Thoracic aorta (tissue), 2 donors: ENCODE data around the gene ARHGAP24. TPM values are rescaled to one million over a fixed set of nuclear protein-coding genes. Genes with fewer than 3 reads are reported as not detected.

Source experiments
- ATAC-seq: fragments of 150-250 bp; one replicate; pipeline ENCODE4 v1.8.0; 2017; ENCODE audit warnings: low read depth; ENCODE audit not compliant: insufficient number of reproducible peaks, low FRiP score
- DNase-seq: peaks from one replicate; pipeline ENCODE4 v3.0.0-alpha.2; 2020; ENCODE audit warnings: low spot score
- H3K27ac ChIP-seq, 2 donors: fragments of 200-600 bp; sonication (generic); 1 replicate in 1 of 2; 2 replicates in 1 of 2; pipeline ENCODE4 v1.5.1; 2016; ENCODE audit warnings: mild to moderate bottlenecking in 2 of 2, moderate library complexity in 2 of 2
- H3K27me3 ChIP-seq: fragments of 200-600 bp; sonication (generic); replicated peaks from 2 replicates; pipeline ENCODE4 v1.6.0; 2016; ENCODE audit warnings: mild to moderate bottlenecking; ENCODE audit not compliant: insufficient read depth
- H3K36me3 ChIP-seq: fragments of 200-600 bp; sonication (generic); one replicate; pipeline ENCODE4 v1.5.1; 2016
- H3K4me1 ChIP-seq, 2 donors: fragments of 200-600 bp; sonication (generic); 1 replicate in 1 of 2; 2 replicates in 1 of 2; pipeline versions ENCODE4 v1.5.1 to v1.6.0; 2016; ENCODE audit warnings: low read depth in 2 of 2, mild to moderate bottlenecking in 1 of 2; ENCODE audit not compliant: control insufficient read depth in 1 of 2
- H3K4me3 ChIP-seq: fragments of 200-600 bp; sonication (generic); 2 replicates; pipeline ENCODE4 v1.5.1; 2016; ENCODE audit warnings: mild to moderate bottlenecking
- H3K9me3 ChIP-seq: fragments of 200-600 bp; sonication (generic); 2 replicates; pipeline ENCODE4 v1.5.1; 2016
- total RNA-seq, 2 donors: library from RNA; depleted of rRNA; stranded (reverse); fragments of >200 nt; gene quantifications; one replicate each; pipeline versions ENCODE4 v1.1.0 to v1.2.3, GENCODE V29; 2016
- TF ChIP-seq, protein P1 (sequence below): fragments of 200-600 bp; sonication (generic); IDR thresholded peaks from one replicate; pipeline ENCODE4 v1.5.1; 2019; ENCODE audit warnings: antibody characterized with exemption

Gene ARHGAP24
- total RNA-seq, 2 donors from 2014 or later, result 30.1 to 43.6 TPM

DNA sequence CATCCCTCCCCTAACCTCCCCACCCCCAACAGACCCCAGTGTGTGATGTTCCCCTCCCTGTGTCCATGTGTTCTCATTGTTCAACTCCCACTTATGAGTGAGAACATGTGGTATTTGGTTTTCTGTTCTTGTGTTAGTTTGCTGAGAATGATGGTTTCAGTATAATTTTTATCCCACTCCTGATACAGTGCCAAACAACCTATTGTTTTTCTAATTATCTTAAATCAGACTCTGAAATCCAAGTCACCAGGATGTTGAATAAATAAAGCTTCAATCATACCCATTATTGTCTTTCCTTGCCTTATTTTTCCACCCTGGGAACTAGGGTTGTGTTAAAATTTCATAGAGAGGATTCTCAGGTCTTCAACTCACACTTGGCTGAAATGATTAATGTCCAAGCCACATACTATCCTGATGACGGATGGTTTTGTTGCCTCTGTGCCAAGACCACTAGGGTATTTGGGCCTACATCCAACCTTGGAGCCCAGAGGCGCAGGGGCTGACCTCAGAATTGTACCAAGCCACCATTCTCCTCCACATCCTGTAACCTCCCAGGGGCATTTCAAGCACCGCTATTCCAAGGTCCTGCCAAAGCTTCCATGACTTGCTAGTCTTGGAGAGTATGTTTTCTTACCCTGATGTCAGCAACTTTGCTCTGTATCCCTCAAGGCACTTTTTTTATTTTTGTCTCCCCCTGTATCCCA lies 332.4 kb downstream of the ARHGAP24 start:
- H3K36me3 ChIP-seq, result no peaks in the 10 kb centered on the region
- no peaks in the 10 kb centered on the region for H3K9me3 ChIP-seq
- peaks cover 11 to 25% of the 10 kb centered on the region in 2 donors for H3K4me1 ChIP-seq
- TF ChIP-seq, protein P1, sequence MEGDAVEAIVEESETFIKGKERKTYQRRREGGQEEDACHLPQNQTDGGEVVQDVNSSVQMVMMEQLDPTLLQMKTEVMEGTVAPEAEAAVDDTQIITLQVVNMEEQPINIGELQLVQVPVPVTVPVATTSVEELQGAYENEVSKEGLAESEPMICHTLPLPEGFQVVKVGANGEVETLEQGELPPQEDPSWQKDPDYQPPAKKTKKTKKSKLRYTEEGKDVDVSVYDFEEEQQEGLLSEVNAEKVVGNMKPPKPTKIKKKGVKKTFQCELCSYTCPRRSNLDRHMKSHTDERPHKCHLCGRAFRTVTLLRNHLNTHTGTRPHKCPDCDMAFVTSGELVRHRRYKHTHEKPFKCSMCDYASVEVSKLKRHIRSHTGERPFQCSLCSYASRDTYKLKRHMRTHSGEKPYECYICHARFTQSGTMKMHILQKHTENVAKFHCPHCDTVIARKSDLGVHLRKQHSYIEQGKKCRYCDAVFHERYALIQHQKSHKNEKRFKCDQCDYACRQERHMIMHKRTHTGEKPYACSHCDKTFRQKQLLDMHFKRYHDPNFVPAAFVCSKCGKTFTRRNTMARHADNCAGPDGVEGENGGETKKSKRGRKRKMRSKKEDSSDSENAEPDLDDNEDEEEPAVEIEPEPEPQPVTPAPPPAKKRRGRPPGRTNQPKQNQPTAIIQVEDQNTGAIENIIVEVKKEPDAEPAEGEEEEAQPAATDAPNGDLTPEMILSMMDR, result no peak
- peak; percentile 15 for DNase-seq
- ATAC-seq, result peak; percentile 96
- peak overlapping the region in 1 of 2 donors; percentile 38 for H3K27ac ChIP-seq
- H3K27me3 ChIP-seq, result no peaks in the 10 kb centered on the region
- no peak overlapping the region for H3K4me3 ChIP-seq

DNA sequence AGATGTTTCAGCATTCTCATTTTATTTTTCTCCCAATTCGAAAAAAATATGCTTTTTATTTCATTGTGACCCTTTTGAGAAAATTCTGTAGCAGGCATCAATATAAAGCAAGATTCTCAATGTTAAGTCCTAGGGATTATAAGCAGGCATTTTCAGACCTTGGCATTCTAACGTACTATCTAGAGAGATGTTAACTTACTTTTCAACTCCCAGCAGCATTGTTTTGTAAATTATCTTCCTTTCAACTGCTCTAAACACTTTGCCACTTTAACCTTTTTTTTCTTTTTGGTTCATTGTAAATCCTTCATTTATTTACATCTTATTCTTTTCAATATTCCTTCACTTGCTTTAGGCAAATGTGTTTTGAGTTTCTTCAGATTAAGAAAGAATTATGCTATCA lies 333.2 kb downstream of the ARHGAP24 start:
- Histone ChIP-seq H3K27me3 (no peaks in the 10 kb centered on the region), H3K9me3 (no peaks in the 10 kb centered on the region), H3K27ac (peak overlapping the region in 1 of 2 donors; percentile 38), H3K4me1 (peaks cover 11 to 25% of the 10 kb centered on the region in 2 donors), H3K36me3 (no peaks in the 10 kb centered on the region), H3K4me3 (no peak overlapping the region)
- TF ChIP-seq, protein P1, result no peak
- no peak for DNase-seq
- ATAC-seq, result no peak

DNA sequence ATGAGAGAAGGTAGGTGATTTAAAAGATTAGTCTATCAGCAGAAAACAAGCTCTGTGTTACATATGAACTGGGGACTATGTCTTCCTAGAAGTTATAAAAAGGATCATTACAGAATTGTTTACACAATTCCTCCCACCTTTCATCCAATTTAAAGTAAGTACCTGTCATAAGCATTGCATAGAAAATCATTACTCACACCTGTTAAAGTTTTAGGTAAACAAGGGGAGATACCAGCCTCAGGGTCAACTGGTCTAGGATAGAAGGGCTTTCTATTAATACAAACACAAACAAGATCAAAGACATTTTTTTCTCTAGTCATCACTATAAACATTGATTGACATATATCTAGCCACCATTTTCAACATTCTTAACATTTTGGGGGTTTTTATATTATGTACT lies 333.9 kb downstream of the ARHGAP24 start:
- no peak overlapping the region for H3K27ac ChIP-seq
- peaks cover 11 to 25% of the 10 kb centered on the region in 2 donors for H3K4me1 ChIP-seq

DNA sequence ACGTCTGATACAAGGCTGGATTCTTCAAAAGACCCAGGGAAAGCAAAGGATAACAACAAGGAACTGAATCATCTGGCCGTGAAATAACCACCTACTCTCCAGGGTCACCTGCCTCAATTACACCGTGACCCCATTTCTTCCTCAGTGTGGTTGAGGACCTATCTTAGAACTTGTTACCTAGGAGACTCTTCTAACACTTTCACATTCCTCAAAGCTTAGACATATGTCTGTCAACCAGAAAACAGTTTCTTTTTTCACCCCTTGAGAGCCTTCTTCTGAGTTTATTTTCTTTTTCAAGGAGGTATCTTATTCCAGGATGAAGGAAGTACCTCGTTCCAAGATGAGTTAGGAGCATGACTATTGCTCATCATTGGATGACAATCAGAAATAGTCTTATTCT lies 337.8 kb downstream of the ARHGAP24 start:
- Histone ChIP-seq H3K27ac (no peak overlapping the region), H3K4me3 (no peak overlapping the region), H3K4me1 (peaks cover 10 to 12% of the 10 kb centered on the region in 2 donors), H3K9me3 (no peaks in the 10 kb centered on the region), H3K36me3 (no peaks in the 10 kb centered on the region), H3K27me3 (no peaks in the 10 kb centered on the region)
- TF ChIP-seq, protein P1, result no peak
- no peak for ATAC-seq
- no peak for DNase-seq

More for the DNA sequence above, 333.9 kb downstream of the ARHGAP24 start:
- no peak overlapping the region for H3K4me3 ChIP-seq
- DNase-seq (no peak), ATAC-seq (no peak)
- no peaks in the 10 kb centered on the region for H3K36me3 ChIP-seq
- no peaks in the 10 kb centered on the region for H3K9me3 ChIP-seq
- TF ChIP-seq, protein P1, result no peak
- no peaks in the 10 kb centered on the region for H3K27me3 ChIP-seq

DNA sequence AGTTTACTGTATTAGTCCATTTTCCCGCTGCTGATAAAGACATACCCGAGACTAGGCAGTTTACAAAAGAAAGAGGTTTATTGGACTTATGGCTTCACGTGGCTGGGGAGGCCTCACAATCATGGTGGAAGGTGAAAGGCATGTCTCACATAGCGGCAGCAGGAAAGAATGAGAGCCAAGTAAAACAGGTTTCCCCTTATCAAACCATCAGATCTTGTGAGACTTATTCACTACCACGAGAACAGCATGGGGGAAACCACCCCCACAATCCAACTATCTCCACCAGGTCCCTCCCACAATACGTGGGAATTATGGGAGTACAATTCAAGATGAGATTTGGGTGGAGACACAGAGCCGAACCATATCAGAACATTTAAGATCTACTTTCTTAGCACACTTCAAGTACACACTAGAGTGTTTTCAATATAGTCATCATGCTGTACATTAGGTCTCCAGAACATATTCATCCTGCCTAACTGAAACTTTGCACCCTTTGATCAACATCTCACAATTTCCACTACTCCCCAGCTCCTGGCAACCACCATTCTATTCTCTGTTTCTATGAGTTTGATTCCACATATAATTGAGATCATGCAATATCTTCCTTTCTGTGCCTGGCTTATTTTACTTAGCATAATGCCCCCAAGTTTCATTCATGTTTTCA lies 341.0 kb downstream of the ARHGAP24 start:
- DNase-seq, result no peak
- H3K36me3 ChIP-seq, result no peaks in the 10 kb centered on the region
- no peaks in the 10 kb centered on the region for H3K27me3 ChIP-seq
- H3K9me3 ChIP-seq, result no peaks in the 10 kb centered on the region
- no peak overlapping the region for H3K4me3 ChIP-seq
- no peak overlapping the region for H3K27ac ChIP-seq
- no peaks in the 10 kb centered on the region for H3K4me1 ChIP-seq
- TF ChIP-seq, protein P1, result no peak
- no peak for ATAC-seq
